ENCODE measurements around the gene CACNG7.
"Not testable (repeated sequence)": the region's sequence is repeated elsewhere in the genome, so short reads cannot be mapped to it uniquely, and the experiment has no call there.

Gene CACNG7

GRCh38 chr19:53944933-53945332 is 35.9 kb downstream of the CACNG7 start:
- Histone ChIP-seq H3K36me3 (ENCODE audit: control insufficient read depth, low read depth, low read length) (no peaks in the 10 kb centered on the region), H3K9me3 (ENCODE audit: control insufficient read depth, low read depth, low read length) (no peaks in the 10 kb centered on the region), H3K4me3 (ENCODE audit: low read length) (peak overlapping the region; percentile 36), H3K4me1 (ENCODE audit: control insufficient read depth, low read depth, low read length) (peaks cover 13% of the 10 kb centered on the region), H3K27me3 (ENCODE audit: control insufficient read depth, insufficient read depth, low read length) (no peaks in the 10 kb centered on the region), H3K9ac (ENCODE audit: low read length) (no peak overlapping the region), H3K27ac (ENCODE audit: low read length) (no peak overlapping the region)

- Histone ChIP-seq H3K27ac (ENCODE audit: low read length) (no peak overlapping the region), H3K4me1 (ENCODE audit: control insufficient read depth, low read depth, low read length) (peaks cover 13% of the 10 kb centered on the region), H3K9me3 (ENCODE audit: control insufficient read depth, low read depth, low read length) (no peaks in the 10 kb centered on the region), H3K36me3 (ENCODE audit: control insufficient read depth, low read depth, low read length) (no peaks in the 10 kb centered on the region), H3K4me3 (ENCODE audit: low read length) (peak overlapping the region; percentile 36), H3K27me3 (ENCODE audit: control insufficient read depth, insufficient read depth, low read length) (no peaks in the 10 kb centered on the region), H3K9ac (ENCODE audit: low read length) (no peak overlapping the region)
Observed at GRCh38 chr19:53945441-53945840, 36.4 kb downstream of the CACNG7 start.

- Histone ChIP-seq H3K27me3 (ENCODE audit: control insufficient read depth, insufficient read depth, low read length) (no peaks in the 10 kb centered on the region), H3K4me1 (ENCODE audit: control insufficient read depth, low read depth, low read length) (peaks cover 13% of the 10 kb centered on the region), H3K4me3 (ENCODE audit: low read length) (peak overlapping the region; percentile 36), H3K9ac (ENCODE audit: low read length) (no peak overlapping the region), H3K9me3 (ENCODE audit: control insufficient read depth, low read depth, low read length) (no peaks in the 10 kb centered on the region), H3K27ac (ENCODE audit: low read length) (no peak overlapping the region), H3K36me3 (ENCODE audit: control insufficient read depth, low read depth, low read length) (no peaks in the 10 kb centered on the region)
Observed at GRCh38 chr19:53945998-53946397, 36.9 kb downstream of the CACNG7 start.

DNA sequence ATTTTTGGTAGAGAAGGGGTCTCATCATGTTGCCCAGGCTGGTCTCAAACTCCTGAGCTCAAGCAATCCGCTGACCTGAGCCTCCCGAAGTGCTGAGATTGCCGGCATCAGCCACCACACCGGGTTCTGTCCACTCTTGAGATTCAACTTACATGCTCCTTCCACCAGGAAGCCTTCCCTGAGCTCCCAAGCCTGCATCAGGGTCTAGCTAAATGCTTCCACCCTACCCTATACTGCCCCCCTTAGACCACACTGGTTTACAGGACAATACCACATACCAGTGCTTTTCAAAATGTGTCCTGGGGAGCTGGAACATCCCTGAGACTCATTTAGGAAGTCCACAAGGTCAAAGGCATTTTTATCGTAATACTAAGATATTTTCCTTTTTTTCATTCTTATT is 38.5 kb downstream of the CACNG7 start:
- Histone ChIP-seq H3K27ac (ENCODE audit: low read length) (no peak overlapping the region), H3K9me3 (ENCODE audit: control insufficient read depth, low read depth, low read length) (no peaks in the 10 kb centered on the region), H3K4me1 (ENCODE audit: control insufficient read depth, low read depth, low read length) (peaks cover 13% of the 10 kb centered on the region), H3K4me3 (ENCODE audit: low read length) (no peak overlapping the region), H3K27me3 (ENCODE audit: control insufficient read depth, insufficient read depth, low read length) (no peaks in the 10 kb centered on the region), H3K9ac (ENCODE audit: low read length) (no peak overlapping the region), H3K36me3 (ENCODE audit: control insufficient read depth, low read depth, low read length) (no peaks in the 10 kb centered on the region)

GRCh38 chr19:53948611-53949010 is 39.5 kb downstream of the CACNG7 start:
- not testable (repeated sequence) for H3K4me3 ChIP-seq (ENCODE audit: low read length); H3K9ac ChIP-seq (ENCODE audit: low read length); H3K9me3 ChIP-seq (ENCODE audit: control insufficient read depth, low read depth, low read length); H3K27me3 ChIP-seq (ENCODE audit: control insufficient read depth, insufficient read depth, low read length); H3K36me3 ChIP-seq (ENCODE audit: control insufficient read depth, low read depth, low read length); H3K27ac ChIP-seq (ENCODE audit: low read length)
- peaks cover 13% of the 10 kb centered on the region for H3K4me1 ChIP-seq (ENCODE audit: control insufficient read depth, low read depth, low read length)

DNA sequence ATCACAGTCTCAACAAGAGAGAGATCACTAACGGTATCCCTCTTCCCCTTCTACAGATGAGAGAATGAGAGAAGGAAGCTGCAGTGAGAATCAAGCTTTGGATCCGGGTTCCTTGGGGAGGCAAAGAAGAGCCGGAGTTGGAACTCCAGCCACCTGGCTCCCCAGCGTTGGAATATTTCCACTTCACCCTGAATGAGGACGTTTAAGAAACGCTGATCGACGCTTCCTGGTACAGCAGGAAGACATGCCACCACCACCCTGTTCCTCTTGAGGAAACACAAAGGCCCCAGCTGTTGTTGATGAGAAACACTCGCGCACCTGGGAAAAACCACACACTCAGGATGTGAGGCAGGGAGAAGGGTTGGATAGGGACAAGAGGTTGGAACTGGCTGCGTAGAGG is 42.4 kb downstream of the CACNG7 start:
- no peaks in the 10 kb centered on the region for H3K36me3 ChIP-seq (ENCODE audit: control insufficient read depth, low read depth, low read length)
- H3K4me3 ChIP-seq (ENCODE audit: low read length), result no peak overlapping the region
- no peaks in the 10 kb centered on the region for H3K27me3 ChIP-seq (ENCODE audit: control insufficient read depth, insufficient read depth, low read length)
- peaks cover 10% of the 10 kb centered on the region for H3K4me1 ChIP-seq (ENCODE audit: control insufficient read depth, low read depth, low read length)
- H3K9ac ChIP-seq (ENCODE audit: low read length), result no peak overlapping the region
- no peak overlapping the region for H3K27ac ChIP-seq (ENCODE audit: low read length)
- no peaks in the 10 kb centered on the region for H3K9me3 ChIP-seq (ENCODE audit: control insufficient read depth, low read depth, low read length)

GRCh38 chr19:53951947-53952346 is 42.9 kb downstream of the CACNG7 start:
- Histone ChIP-seq H3K36me3 (ENCODE audit: control insufficient read depth, low read depth, low read length) (no peaks in the 10 kb centered on the region), H3K27ac (ENCODE audit: low read length) (no peak overlapping the region), H3K4me3 (ENCODE audit: low read length) (no peak overlapping the region), H3K9ac (ENCODE audit: low read length) (no peak overlapping the region), H3K4me1 (ENCODE audit: control insufficient read depth, low read depth, low read length) (peaks cover 15% of the 10 kb centered on the region), H3K27me3 (ENCODE audit: control insufficient read depth, insufficient read depth, low read length) (no peaks in the 10 kb centered on the region), H3K9me3 (ENCODE audit: control insufficient read depth, low read depth, low read length) (no peaks in the 10 kb centered on the region)

DNA sequence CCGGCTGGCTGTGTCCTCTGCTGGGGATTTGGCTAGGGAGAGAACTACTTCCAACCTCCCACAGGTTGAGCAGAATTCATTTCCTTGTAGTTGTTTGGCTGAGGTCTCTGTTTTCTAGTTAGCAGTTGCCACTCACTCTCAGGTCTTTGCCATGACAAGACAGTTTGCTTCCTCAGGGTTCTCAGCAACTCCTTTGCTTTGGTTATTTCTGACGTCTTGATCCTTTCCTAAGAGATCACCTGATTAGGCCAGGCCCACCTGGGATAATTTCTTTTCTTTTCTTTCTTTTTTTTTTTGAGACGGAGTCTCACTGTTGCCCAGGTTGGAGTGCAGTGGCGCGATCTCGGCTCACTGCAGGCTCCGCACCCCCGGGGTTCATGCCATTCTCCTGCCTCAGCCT is 44.3 kb downstream of the CACNG7 start:
- Histone ChIP-seq H3K4me3 (ENCODE audit: low read length) (no peak overlapping the region), H3K9me3 (ENCODE audit: control insufficient read depth, low read depth, low read length) (no peaks in the 10 kb centered on the region), H3K9ac (ENCODE audit: low read length) (no peak overlapping the region)

DNA sequence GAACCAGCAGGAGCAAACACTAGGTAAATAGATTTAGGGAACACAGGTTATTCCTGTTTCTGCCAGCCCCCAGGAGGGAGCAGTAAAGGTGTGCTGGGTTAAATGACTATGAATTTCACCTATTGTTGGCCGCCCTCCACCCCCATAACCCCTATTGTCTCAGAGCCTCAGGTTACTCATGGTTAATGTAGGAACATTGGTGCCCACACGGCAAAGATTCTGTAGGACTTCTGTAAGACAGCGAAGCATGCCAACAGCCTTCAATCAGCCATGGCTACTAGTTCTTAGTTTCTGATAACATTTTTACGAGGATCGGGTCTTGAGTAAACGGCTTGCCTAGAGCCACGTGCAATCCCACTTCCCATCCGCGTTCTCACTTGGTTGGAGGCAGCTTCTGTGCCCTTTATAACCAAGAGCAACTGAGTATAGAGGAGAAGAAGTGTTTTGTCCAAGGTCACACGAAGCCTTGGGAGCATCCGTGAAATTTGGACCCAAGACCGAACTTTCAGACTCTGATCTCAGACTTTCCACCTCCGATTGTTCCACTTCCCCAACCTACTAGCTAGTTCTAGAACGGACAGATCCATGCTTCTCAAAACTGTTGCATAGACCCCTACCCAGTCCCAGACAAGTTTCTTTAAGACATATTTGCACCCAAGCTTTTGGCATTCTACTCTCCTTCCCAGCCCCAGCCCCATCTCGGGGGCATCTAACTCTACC is 48.5 kb downstream of the CACNG7 start:
- Histone ChIP-seq H3K9ac (ENCODE audit: low read length) (peak overlapping the region; percentile 63), H3K4me3 (ENCODE audit: low read length) (peak overlapping the region; percentile 58), H3K4me1 (ENCODE audit: control insufficient read depth, low read depth, low read length) (peaks cover 29% of the 10 kb centered on the region), H3K27me3 (ENCODE audit: control insufficient read depth, insufficient read depth, low read length) (peaks cover 4% of the 10 kb centered on the region), H3K27ac (ENCODE audit: low read length) (peak overlapping the region; percentile 78), H3K9me3 (ENCODE audit: control insufficient read depth, low read depth, low read length) (no peaks in the 10 kb centered on the region), H3K36me3 (ENCODE audit: control insufficient read depth, low read depth, low read length) (no peaks in the 10 kb centered on the region)

More for the DNA sequence above, 44.3 kb downstream of the CACNG7 start:
- Histone ChIP-seq H3K36me3 (ENCODE audit: control insufficient read depth, low read depth, low read length) (no peaks in the 10 kb centered on the region), H3K4me1 (ENCODE audit: control insufficient read depth, low read depth, low read length) (peaks cover 21% of the 10 kb centered on the region), H3K27ac (ENCODE audit: low read length) (no peak overlapping the region), H3K27me3 (ENCODE audit: control insufficient read depth, insufficient read depth, low read length) (no peaks in the 10 kb centered on the region)

DNA sequence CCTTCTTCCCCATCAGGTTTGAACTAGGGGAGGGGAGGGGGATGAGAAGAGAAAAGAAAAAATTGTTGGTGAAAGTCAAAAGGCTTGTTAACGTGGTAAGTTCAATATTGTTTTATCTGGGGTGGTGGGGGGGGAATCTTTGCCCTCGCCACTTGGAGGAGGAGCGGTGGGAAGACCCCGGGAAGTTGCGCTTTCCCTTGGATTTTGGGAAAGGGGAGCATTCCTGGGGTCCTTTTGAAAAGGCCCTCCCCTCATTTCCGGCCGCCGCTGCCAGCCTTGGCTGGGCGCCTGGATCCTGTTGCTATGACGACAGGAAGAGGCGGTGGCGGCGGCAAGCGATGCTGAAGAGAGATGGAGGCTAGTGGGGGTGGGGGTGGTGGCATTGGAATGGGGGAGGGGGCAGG is 49.1 kb downstream of the CACNG7 start:
- Histone ChIP-seq H3K27me3 (ENCODE audit: control insufficient read depth, insufficient read depth, low read length) (peaks cover 4% of the 10 kb centered on the region), H3K9me3 (ENCODE audit: control insufficient read depth, low read depth, low read length) (no peaks in the 10 kb centered on the region)

GRCh38 chr19:53958823-53959757 is 50.0 kb downstream of the CACNG7 start:
- Histone ChIP-seq H3K4me3 (ENCODE audit: low read length) (peak overlapping the region; percentile 84), H3K9me3 (ENCODE audit: control insufficient read depth, low read depth, low read length) (no peaks in the 10 kb centered on the region), H3K27ac (ENCODE audit: low read length) (peak overlapping the region; percentile 81), H3K27me3 (ENCODE audit: control insufficient read depth, insufficient read depth, low read length) (peaks cover 4% of the 10 kb centered on the region), H3K9ac (ENCODE audit: low read length) (peak overlapping the region; percentile 75), H3K4me1 (ENCODE audit: control insufficient read depth, low read depth, low read length) (peaks cover 29% of the 10 kb centered on the region), H3K36me3 (ENCODE audit: control insufficient read depth, low read depth, low read length) (no peaks in the 10 kb centered on the region)

More for the DNA sequence above, 49.1 kb downstream of the CACNG7 start:
- peak overlapping the region; percentile 63 for H3K9ac ChIP-seq (ENCODE audit: low read length)
- peaks cover 29% of the 10 kb centered on the region for H3K4me1 ChIP-seq (ENCODE audit: control insufficient read depth, low read depth, low read length)
- no peaks in the 10 kb centered on the region for H3K36me3 ChIP-seq (ENCODE audit: control insufficient read depth, low read depth, low read length)
- H3K27ac ChIP-seq (ENCODE audit: low read length), result peak overlapping the region; percentile 78
- peak overlapping the region; percentile 58 for H3K4me3 ChIP-seq (ENCODE audit: low read length)
